Raji (cell line): ENCODE results near the gene IRX4.

Source experiments
- POLR2A ChIP-seq: IDR thresholded peaks from 2 replicates; pipeline ENCODE4 v1.6.1; 2011; ENCODE audit warnings: low read depth, low read length, control low read depth; ENCODE audit not compliant: insufficient read depth

IRX4 gene

GRCh38 chr5:1901061-1901460 lies 18.3 kb upstream of the IRX4 start:
- no peak for TF ChIP-seq POLR2A

GRCh38 chr5:1899201-1899600 lies 16.5 kb upstream of the IRX4 start:
- TF ChIP-seq POLR2A: no peak

GRCh38 chr5:1897816-1898450 lies 15.2 kb upstream of the IRX4 start:
- no peak for TF ChIP-seq POLR2A

- TF ChIP-seq POLR2A: no peak
Measured at GRCh38 chr5:1897386-1897785, 14.7 kb upstream of the IRX4 start.

GRCh38 chr5:1896602-1897376 lies 14.1 kb upstream of the IRX4 start:
- no peak for TF ChIP-seq POLR2A

GRCh38 chr5:1895739-1896420 lies 13.2 kb upstream of the IRX4 start:
- no peak for TF ChIP-seq POLR2A

GRCh38 chr5:1894243-1894642 lies 11.5 kb upstream of the IRX4 start:
- no peak for TF ChIP-seq POLR2A

- no peak for TF ChIP-seq POLR2A
Measured at GRCh38 chr5:1893754-1894153, 11.0 kb upstream of the IRX4 start.

- TF ChIP-seq POLR2A: no peak
Measured at GRCh38 chr5:1892685-1893445, 10.1 kb upstream of the IRX4 start.

- TF ChIP-seq POLR2A: no peak
Measured at GRCh38 chr5:1892211-1892610, 9.5 kb upstream of the IRX4 start.

- no peak for TF ChIP-seq POLR2A
Measured at GRCh38 chr5:1891391-1891790, 8.7 kb upstream of the IRX4 start.

- no peak for TF ChIP-seq POLR2A
Measured at GRCh38 chr5:1890296-1890695, 7.6 kb upstream of the IRX4 start.

- TF ChIP-seq POLR2A: no peak
Measured at GRCh38 chr5:1889321-1890065, 6.8 kb upstream of the IRX4 start.

- no peak for TF ChIP-seq POLR2A
Measured at GRCh38 chr5:1888541-1889251, 6.0 kb upstream of the IRX4 start.
